ENCODE measurements around the gene DHRS7B.

- no peak for TF ChIP-seq CTCF (IDR thresholded peaks at IDR 0.05; ENCODE audit: poor library complexity, severe bottlenecking)
- TF ChIP-seq EZH2 (IDR thresholded peaks at IDR 0.05; ENCODE audit: borderline replicate concordance, insufficient read depth, low read length, poor library complexity, severe bottlenecking), result no peak
- no peak for TF ChIP-seq EP300 (conservative IDR thresholded peaks at IDR 0.05; ENCODE audit: poor library complexity, severe bottlenecking)
- TF ChIP-seq POLR2AphosphoS5 (IDR thresholded peaks at IDR 0.05), result no peak
- TF ChIP-seq TAF1 (IDR thresholded peaks at IDR 0.05; ENCODE audit: low read depth), result no peak
- no peak for TF ChIP-seq REST (IDR thresholded peaks at IDR 0.05; ENCODE audit: borderline replicate concordance)
- TF ChIP-seq SMC3 (conservative IDR thresholded peaks at IDR 0.05; ENCODE audit: poor library complexity), result no peak
- TF ChIP-seq RAD21 (conservative IDR thresholded peaks at IDR 0.05), result no peak
- TF ChIP-seq MXI1 (conservative IDR thresholded peaks at IDR 0.05; ENCODE audit: poor library complexity, severe bottlenecking), result no peak
Measured at GRCh38 chr17:21082001-21082436, 44.7 kb upstream of the DHRS7B start.
